HepG2 (cell line): ENCODE data around the gene TOR4A. TPM values are rescaled to one million over a fixed set of nuclear protein-coding genes. Genes with fewer than 3 reads are reported as not detected.

Experiments
- EP300 ChIP-seq, 3 experiments: sonication (generic) in 1 of 3; formaldehyde crosslinking in 1 of 3; IDR thresholded peaks; 2 replicates each; pipeline versions ENCODE4 v1.5.1 to v1.6.1; 2011 to 2020; ENCODE audit warnings: low read depth in 2 of 3, low read length in 2 of 3, borderline replicate concordance in 1 of 3, improper control_type of control experiment in 1 of 3, mild to moderate bottlenecking in 1 of 3, missing genetic modification reagents in 1 of 3, moderate library complexity in 1 of 3
- FOXA3 ChIP-seq: IDR thresholded peaks from 2 replicates; pipeline ENCODE4 v1.6.1; 2016; ENCODE audit warnings: missing genetic modification reagents, missing compliant biosample characterization
- GABPA ChIP-seq, 2 experiments: IDR thresholded peaks; 2 replicates each; pipeline ENCODE4 v1.6.1; 2011 to 2016; ENCODE audit warnings: low read depth in 2 of 2, low read length in 1 of 2, missing biosample characterization in 1 of 2, missing genetic modification characterization in 1 of 2
- MIER2 ChIP-seq: IDR thresholded peaks from 2 replicates; pipeline ENCODE4 v1.6.1; 2016; ENCODE audit warnings: missing biosample characterization, missing genetic modification reagents
- PCBP1 ChIP-seq: fragments of 200-400 bp; formaldehyde crosslinking; IDR thresholded peaks from 2 replicates; pipeline ENCODE4 v1.6.1; 2017; ENCODE audit warnings: mild to moderate bottlenecking, low read depth, low read length, borderline replicate concordance
- RFX1 ChIP-seq: fragments of 450-650 bp; IDR thresholded peaks from 2 replicates; pipeline ENCODE4 v1.6.1; 2017
- TFAP4 ChIP-seq: sonication (generic); IDR thresholded peaks from 2 replicates; pipeline ENCODE4 v1.6.1; 2016; ENCODE audit warnings: low read depth, borderline replicate concordance
- ZNF44 ChIP-seq: sonication (generic); formaldehyde crosslinking; IDR thresholded peaks from 2 replicates; pipeline ENCODE4 v1.5.1; 2020; ENCODE audit warnings: mild to moderate bottlenecking, missing genetic modification reagents
- ZNF446 ChIP-seq: sonication (generic); formaldehyde crosslinking; IDR thresholded peaks from 2 replicates; pipeline ENCODE4 v1.5.0; 2020; ENCODE audit warnings: mild to moderate bottlenecking, missing genetic modification reagents
- ZNF646 ChIP-seq: sonication (generic); formaldehyde crosslinking; IDR thresholded peaks from 2 replicates; pipeline ENCODE4 v1.9.0; 2021; ENCODE audit warnings: mild to moderate bottlenecking, missing genetic modification reagents
- ZNF781 ChIP-seq: sonication (generic); formaldehyde crosslinking; IDR thresholded peaks from 2 replicates; pipeline ENCODE4 v1.5.1; 2020; ENCODE audit warnings: borderline replicate concordance, mild to moderate bottlenecking, missing genetic modification reagents; ENCODE audit errors: not compliant biosample characterization
- polyA plus RNA-seq, 8 experiments: library from polyadenylated mRNA; depleted of rRNA in 3 of 8; stranded (reverse) in 7 of 8; unstranded in 1 of 8; fragments of >200 nt; fragmentation: Illumina TruSeq in 4 of 8; extraction: Trizol in 4 of 8; gene quantifications; 2 replicates each; pipeline versions ENCODE4 v1.2.1 to v1.2.3, GENCODE V29; 2011 to 2016; ENCODE audit warnings: low read depth in 4 of 8, missing spikeins in 1 of 8, mixed read lengths in 1 of 8; ENCODE audit not compliant: insufficient read depth in 1 of 8
- total RNA-seq, 5 experiments: library from RNA; depleted of rRNA; stranded (reverse); fragments of >200 nt; fragmentation: Illumina TruSeq; extraction: Trizol; gene quantifications; 2 replicates each; pipeline ENCODE4 v1.2.3, GENCODE V29; 2016; ENCODE audit warnings: low read depth in 1 of 5

Gene TOR4A
- total and polyA plus RNA-seq, 2 of the 13 experiments (the other 11 are each of a cell fraction or from before 2014, with no cell fraction given): 11.1 to 14.2 TPM

- TF ChIP-seq ZNF646 (no peak), ZNF446 (CRISPR knock-in tag) (no peak), ZNF781 (CRISPR knock-in tag) (no peak), PCBP1 (no peak), TFAP4 (no peak), ZNF44 (no peak), RFX1 (no peak), FOXA3 (CRISPR knock-in tag) (no peak), MIER2 (CRISPR knock-in tag) (no peak), EP300 (IDR thresholded peaks at IDR 0.05; ENCODE audit: low read depth in 2 of 2, low read length in 2 of 2) (no peak), EP300 (CRISPR knock-in tag; IDR thresholded peaks at IDR 0.05; ENCODE audit: borderline replicate concordance) (no peak), GABPA (IDR thresholded peaks at IDR 0.05; ENCODE audit: low read depth, low read length) (no peak), GABPA (CRISPR knock-in tag; IDR thresholded peaks at IDR 0.05; ENCODE audit: low read depth) (no peak)
Measured at GRCh38 chr9:137317718-137318511, 40.4 kb downstream of the TOR4A start (continued).
